DMS114 treated with DMSO at 0.1 percent for 48 hours (cell line): ENCODE results near the gene CAVIN3.

ENCODE experiments used
- DNase-seq: peaks from one replicate; lab custom pipeline; 2025; ENCODE audit not compliant: unreplicated experiment; lab: John Stamatoyannopoulos, UW

The CAVIN3 gene

GRCh38 chr11:6320411-6321155, at the start of gene CAVIN3:
Gene CAVIN3, minus strand, starts transcription at chr11:6320501. Its CDS starts 25 bp downstream, at chr11:6320476.
- DNase-seq: no peak

GRCh38 chr11:6365659-6366058, 45.4 kb upstream of the CAVIN3 start:
- no peak for DNase-seq

GRCh38 chr11:6362873-6363678, 42.8 kb upstream of the CAVIN3 start:
- peak; percentile 4 for DNase-seq

- DNase-seq: no peak
These were observed 42.0 kb upstream of the CAVIN3 start for GRCh38 chr11:6362185-6362872.

- no peak for DNase-seq
These were observed 39.9 kb upstream of the CAVIN3 start for GRCh38 chr11:6360183-6360582.

- no peak for DNase-seq
These were observed 36.9 kb upstream of the CAVIN3 start for GRCh38 chr11:6357222-6357621.

GRCh38 chr11:6356503-6357055, 36.3 kb upstream of the CAVIN3 start:
- no peak for DNase-seq

- no peak for DNase-seq
These were observed 34.6 kb upstream of the CAVIN3 start for GRCh38 chr11:6354651-6355485.

GRCh38 chr11:6353367-6353987, 33.2 kb upstream of the CAVIN3 start:
- peak; percentile 7 for DNase-seq

- no peak for DNase-seq
These were observed 31.6 kb upstream of the CAVIN3 start for GRCh38 chr11:6351782-6352382.

- DNase-seq: no peak
These were observed 30.2 kb upstream of the CAVIN3 start for GRCh38 chr11:6350486-6350885.

- no peak for DNase-seq
These were observed 29.7 kb upstream of the CAVIN3 start for GRCh38 chr11:6350043-6350442.

- no peak for DNase-seq
These were observed 25.1 kb upstream of the CAVIN3 start for GRCh38 chr11:6345366-6345765.

GRCh38 chr11:6336293-6336692, 16.0 kb upstream of the CAVIN3 start:
- DNase-seq: no peak

GRCh38 chr11:6334806-6335205, 14.5 kb upstream of the CAVIN3 start:
- no peak for DNase-seq

- no peak for DNase-seq
These were observed 12.8 kb upstream of the CAVIN3 start for GRCh38 chr11:6333095-6333494.

- no peak for DNase-seq
These were observed 11.8 kb upstream of the CAVIN3 start for GRCh38 chr11:6332066-6332465.

- no peak for DNase-seq
These were observed 8.0 kb upstream of the CAVIN3 start for GRCh38 chr11:6328321-6328720.

- DNase-seq: no peak
These were observed 7.5 kb upstream of the CAVIN3 start for GRCh38 chr11:6327806-6328205.

GRCh38 chr11:6326985-6327384, 6.7 kb upstream of the CAVIN3 start:
- DNase-seq: no peak
